KMS-11 (cell line): ENCODE measurements around the gene SRP68.

Experiments used
- H2AFZ ChIP-seq: fragments of 200-600 bp; sonication (generic); 2 replicates; pipeline ENCODE4 v1.6.1; 2016; ENCODE audit warnings: antibody characterized with exemption, mixed run types, low read depth
- H3K27ac ChIP-seq: fragments of 200-600 bp; sonication (generic); 2 replicates; pipeline ENCODE4 v1.6.1; 2016; ENCODE audit warnings: mild to moderate bottlenecking, mixed run types
- H3K27me3 ChIP-seq: fragments of 200-600 bp; sonication (generic); 2 replicates; pipeline ENCODE4 v1.6.1; 2017; ENCODE audit warnings: mild to moderate bottlenecking, low read depth, mixed run types, moderate library complexity; ENCODE audit not compliant: insufficient read depth
- H3K36me3 ChIP-seq: fragments of 200-600 bp; sonication (generic); 2 replicates; pipeline ENCODE4 v1.6.1; 2017; ENCODE audit warnings: mild to moderate bottlenecking, mixed run types; ENCODE audit not compliant: insufficient read depth
- H3K4me1 ChIP-seq: fragments of 200-600 bp; sonication (generic); 2 replicates; pipeline ENCODE4 v1.6.1; 2016; ENCODE audit warnings: mild to moderate bottlenecking, low read depth, mixed run types; ENCODE audit not compliant: poor library complexity, severe bottlenecking
- H3K4me2 ChIP-seq: fragments of 200-600 bp; sonication (generic); 2 replicates; pipeline ENCODE4 v1.7.0; 2016; ENCODE audit warnings: mild to moderate bottlenecking, mixed run types
- H3K4me3 ChIP-seq: fragments of 200-600 bp; sonication (generic); IDR thresholded peaks from 2 replicates; pipeline ENCODE4 v1.6.1; 2017; ENCODE audit warnings: low read depth, low read length, mixed read lengths; ENCODE audit not compliant: insufficient read depth
- H3K79me2 ChIP-seq: fragments of 200-600 bp; sonication (generic); 2 replicates; pipeline ENCODE4 v1.6.1; 2016; ENCODE audit warnings: low read depth, mixed run types; ENCODE audit not compliant: insufficient read depth
- H3K9ac ChIP-seq: fragments of 200-600 bp; sonication (generic); 2 replicates; pipeline ENCODE4 v1.6.1; 2016; ENCODE audit warnings: mild to moderate bottlenecking, mixed run types
- H4K20me1 ChIP-seq: fragments of 200-600 bp; sonication (generic); 2 replicates; pipeline ENCODE4 v1.6.1; 2016; ENCODE audit warnings: mild to moderate bottlenecking, mixed run types; ENCODE audit not compliant: insufficient read depth
- CTCF ChIP-seq: fragments of 200-600 bp; sonication (generic); conservative IDR thresholded peaks from 2 replicates; pipeline ENCODE4 v1.6.1; 2017; ENCODE audit warnings: low read depth, mild to moderate bottlenecking, antibody characterized with exemption, low read length, moderate library complexity, mixed read lengths

The SRP68 gene

GRCh38 chr17:76085066-76085730 is 12.9 kb upstream of the SRP68 start:
- H3K36me3 ChIP-seq: no peaks in the 10 kb centered on the region
- H3K27me3 ChIP-seq: no peaks in the 10 kb centered on the region
- H3K4me1 ChIP-seq: no peaks in the 10 kb centered on the region
- no peak overlapping the region for H3K27ac ChIP-seq
- H2AFZ ChIP-seq: no peak overlapping the region
- H3K79me2 ChIP-seq: no peaks in the 10 kb centered on the region
- H3K4me2 ChIP-seq: no peak overlapping the region
- H4K20me1 ChIP-seq: no peaks in the 10 kb centered on the region
- no peak overlapping the region for H3K9ac ChIP-seq
- no peak overlapping the region for H3K4me3 ChIP-seq
- no peak for TF ChIP-seq CTCF

GRCh38 chr17:76083536-76084182 is 11.3 kb upstream of the SRP68 start:
- H3K27me3 ChIP-seq: peaks cover 7% of the 10 kb centered on the region
- no peaks in the 10 kb centered on the region for H4K20me1 ChIP-seq
- no peak for TF ChIP-seq CTCF
- H3K4me2 ChIP-seq: no peak overlapping the region
- H3K4me1 ChIP-seq: no peaks in the 10 kb centered on the region
- no peaks in the 10 kb centered on the region for H3K36me3 ChIP-seq
- H3K9ac ChIP-seq: no peak overlapping the region
- no peaks in the 10 kb centered on the region for H3K79me2 ChIP-seq
- no peak overlapping the region for H2AFZ ChIP-seq
- no peak overlapping the region for H3K4me3 ChIP-seq
- H3K27ac ChIP-seq: no peak overlapping the region

GRCh38 chr17:76082326-76083251 is 10.3 kb upstream of the SRP68 start:
- Histone ChIP-seq H3K79me2 (no peaks in the 10 kb centered on the region), H3K4me2 (no peak overlapping the region), H3K27me3 (peaks cover 11% of the 10 kb centered on the region), H3K9ac (no peak overlapping the region), H4K20me1 (no peaks in the 10 kb centered on the region), H2AFZ (no peak overlapping the region), H3K4me1 (no peaks in the 10 kb centered on the region), H3K4me3 (no peak overlapping the region), H3K27ac (no peak overlapping the region), H3K36me3 (no peaks in the 10 kb centered on the region)
- no peak for TF ChIP-seq CTCF

- Histone ChIP-seq H3K27me3 (peaks cover 15% of the 10 kb centered on the region), H4K20me1 (no peaks in the 10 kb centered on the region), H3K79me2 (no peaks in the 10 kb centered on the region), H3K9ac (no peak overlapping the region), H3K27ac (no peak overlapping the region), H3K4me2 (no peak overlapping the region), H3K4me1 (no peaks in the 10 kb centered on the region), H3K36me3 (no peaks in the 10 kb centered on the region), H3K4me3 (no peak overlapping the region), H2AFZ (no peak overlapping the region)
- no peak for TF ChIP-seq CTCF
These were observed 9.2 kb upstream of the SRP68 start for GRCh38 chr17:76081295-76082210.
